Measurements from ENCODE around the gene BMPR1A.

Gene BMPR1A

GRCh38 chr10:86742230-86742629, 14.2 kb upstream of the BMPR1A start:
- no peak for DNase-seq (ENCODE audit: low read depth)
- H3K4me3 ChIP-seq (ENCODE audit: low read length) = no peak overlapping the region
- TF ChIP-seq, protein P1, sequence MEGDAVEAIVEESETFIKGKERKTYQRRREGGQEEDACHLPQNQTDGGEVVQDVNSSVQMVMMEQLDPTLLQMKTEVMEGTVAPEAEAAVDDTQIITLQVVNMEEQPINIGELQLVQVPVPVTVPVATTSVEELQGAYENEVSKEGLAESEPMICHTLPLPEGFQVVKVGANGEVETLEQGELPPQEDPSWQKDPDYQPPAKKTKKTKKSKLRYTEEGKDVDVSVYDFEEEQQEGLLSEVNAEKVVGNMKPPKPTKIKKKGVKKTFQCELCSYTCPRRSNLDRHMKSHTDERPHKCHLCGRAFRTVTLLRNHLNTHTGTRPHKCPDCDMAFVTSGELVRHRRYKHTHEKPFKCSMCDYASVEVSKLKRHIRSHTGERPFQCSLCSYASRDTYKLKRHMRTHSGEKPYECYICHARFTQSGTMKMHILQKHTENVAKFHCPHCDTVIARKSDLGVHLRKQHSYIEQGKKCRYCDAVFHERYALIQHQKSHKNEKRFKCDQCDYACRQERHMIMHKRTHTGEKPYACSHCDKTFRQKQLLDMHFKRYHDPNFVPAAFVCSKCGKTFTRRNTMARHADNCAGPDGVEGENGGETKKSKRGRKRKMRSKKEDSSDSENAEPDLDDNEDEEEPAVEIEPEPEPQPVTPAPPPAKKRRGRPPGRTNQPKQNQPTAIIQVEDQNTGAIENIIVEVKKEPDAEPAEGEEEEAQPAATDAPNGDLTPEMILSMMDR (conservative IDR thresholded peaks at IDR 0.05; ENCODE audit: low read depth, low read length) = no peak

GRCh38 chr10:86744067-86744725, 12.2 kb upstream of the BMPR1A start:
- no peak overlapping the region for H3K4me3 ChIP-seq (ENCODE audit: low read length)
- no peak for DNase-seq (ENCODE audit: low read depth)
- TF ChIP-seq, protein P1 (conservative IDR thresholded peaks at IDR 0.05; ENCODE audit: low read depth, low read length) = no peak

- H3K4me3 ChIP-seq (ENCODE audit: low read length) = no peak overlapping the region
- peak; percentile 17 for DNase-seq (ENCODE audit: low read depth)
- TF ChIP-seq, protein P1 (conservative IDR thresholded peaks at IDR 0.05; ENCODE audit: low read depth, low read length) = no peak
These were observed 8.4 kb upstream of the BMPR1A start for GRCh38 chr10:86747796-86748581.

DNA sequence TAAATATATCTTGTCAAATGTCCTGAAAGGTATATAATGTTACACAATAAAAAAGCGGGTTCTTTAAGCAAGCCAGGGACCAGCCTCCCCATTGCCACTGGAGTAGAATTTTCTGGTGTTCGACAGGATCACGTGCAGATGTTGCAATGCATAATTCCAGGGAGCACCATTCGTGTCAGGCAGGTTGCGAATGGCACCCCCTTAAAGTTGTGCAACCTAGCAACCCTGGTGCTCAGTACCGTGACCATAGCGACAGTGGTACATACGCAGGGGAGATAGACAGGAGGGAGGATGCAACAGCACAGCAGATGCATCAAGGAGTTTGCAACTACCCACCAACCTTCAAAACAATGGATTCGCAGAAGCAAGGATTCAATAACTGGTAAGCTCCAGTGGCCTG, 6.6 kb upstream of the BMPR1A start:
- DNase-seq (ENCODE audit: low read depth) = no peak
- TF ChIP-seq, protein P1 (conservative IDR thresholded peaks at IDR 0.05; ENCODE audit: low read depth, low read length) = no peak
- H3K4me3 ChIP-seq (ENCODE audit: low read length) = no peak overlapping the region

- no peak for DNase-seq (ENCODE audit: low read depth)
- TF ChIP-seq, protein P1 (conservative IDR thresholded peaks at IDR 0.05; ENCODE audit: low read depth, low read length) = no peak
- no peak overlapping the region for H3K4me3 ChIP-seq (ENCODE audit: low read length)
These were observed 4.9 kb upstream of the BMPR1A start for GRCh38 chr10:86751477-86751876.

DNA sequence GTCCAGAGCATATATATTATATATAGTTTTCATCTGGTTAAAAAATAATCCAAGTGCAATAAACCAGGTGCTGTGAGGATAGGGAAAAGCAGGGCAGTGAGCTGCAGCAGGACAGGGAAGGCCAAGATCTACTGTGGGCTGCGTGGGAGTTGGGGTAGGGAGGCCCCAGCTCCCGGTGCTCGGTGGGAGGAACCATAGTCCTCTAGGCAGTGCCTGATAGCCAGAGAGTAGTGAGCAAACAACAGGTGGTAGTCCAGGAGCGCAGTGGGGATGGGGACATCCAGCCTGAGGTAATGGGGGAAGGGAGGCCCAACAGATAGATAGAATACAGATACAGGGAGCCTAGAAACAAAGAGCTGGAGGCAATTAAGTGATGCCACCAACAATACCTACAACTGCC, 4.1 kb upstream of the BMPR1A start:
- TF ChIP-seq, protein P1 (conservative IDR thresholded peaks at IDR 0.05; ENCODE audit: low read depth, low read length) = no peak
- H3K4me3 ChIP-seq (ENCODE audit: low read length) = no peak overlapping the region
- DNase-seq (ENCODE audit: low read depth) = no peak

GRCh38 chr10:86753051-86753450, 3.4 kb upstream of the BMPR1A start:
- TF ChIP-seq, protein P1 (conservative IDR thresholded peaks at IDR 0.05; ENCODE audit: low read depth, low read length) = no peak
- H3K4me3 ChIP-seq (ENCODE audit: low read length) = no peak overlapping the region
- no peak for DNase-seq (ENCODE audit: low read depth)
